GM23248 (cell line): ENCODE results near the gene SEC24D. TPM values are rescaled to one million over a fixed set of nuclear protein-coding genes. Genes with fewer than 3 reads are reported as not detected.

Experiments used
- DNase-seq: peaks from one replicate; pipeline ENCODE4 v3.0.0-alpha.2; 2015
- H2AFZ ChIP-seq: fragments of 200-600 bp; sonication (generic); 2 replicates; pipeline ENCODE4 v1.6.1; 2016; ENCODE audit warnings: antibody characterized with exemption
- H3F3A ChIP-seq: fragments of 200-600 bp; sonication (generic); 2 replicates; pipeline ENCODE4 v1.6.1; 2016; ENCODE audit warnings: mild to moderate bottlenecking, antibody characterized with exemption, mixed run types; ENCODE audit not compliant: insufficient read depth
- H3K27ac ChIP-seq: fragments of 200-600 bp; sonication (generic); 2 replicates; pipeline ENCODE4 v1.5.1; 2016; ENCODE audit warnings: mild to moderate bottlenecking
- H3K27me3 ChIP-seq: fragments of 200-600 bp; sonication (generic); replicated peaks from 2 replicates; pipeline ENCODE4 v1.6.1; 2016; ENCODE audit warnings: mild to moderate bottlenecking; ENCODE audit not compliant: insufficient read depth
- H3K36me3 ChIP-seq: fragments of 200-600 bp; sonication (generic); 2 replicates; pipeline ENCODE4 v1.6.1; 2016; ENCODE audit warnings: low read depth, mild to moderate bottlenecking
- H3K4me1 ChIP-seq: fragments of 200-600 bp; sonication (generic); 2 replicates; pipeline ENCODE4 v1.6.1; 2016; ENCODE audit warnings: mild to moderate bottlenecking; ENCODE audit not compliant: insufficient read depth
- H3K4me2 ChIP-seq: fragments of 200-600 bp; sonication (generic); one replicate; pipeline ENCODE4 v1.6.1; 2016; ENCODE audit warnings: mild to moderate bottlenecking; ENCODE audit not compliant: unreplicated experiment
- H3K4me3 ChIP-seq: fragments of 200-600 bp; sonication (generic); 2 replicates; pipeline ENCODE4 v1.5.1; 2016; ENCODE audit warnings: mild to moderate bottlenecking
- H3K79me2 ChIP-seq: fragments of 200-600 bp; sonication (generic); 2 replicates; pipeline ENCODE4 v1.6.1; 2016; ENCODE audit warnings: mild to moderate bottlenecking; ENCODE audit not compliant: insufficient read depth
- H3K9ac ChIP-seq: fragments of 200-600 bp; sonication (generic); 2 replicates; pipeline ENCODE4 v1.6.1; 2016; ENCODE audit warnings: mild to moderate bottlenecking
- H3K9me2 ChIP-seq: fragments of 200-600 bp; sonication (generic); 2 replicates; pipeline ENCODE4 v1.6.1; 2016; ENCODE audit warnings: mixed run types, mild to moderate bottlenecking, moderate library complexity; ENCODE audit not compliant: insufficient read depth
- H3K9me3 ChIP-seq: fragments of 200-600 bp; sonication (generic); one replicate; pipeline ENCODE4 v1.6.1; 2017; ENCODE audit warnings: low read depth
- H4K20me1 ChIP-seq: fragments of 200-600 bp; sonication (generic); 2 replicates; pipeline ENCODE4 v1.6.0; 2016; ENCODE audit not compliant: insufficient read depth
- EZH2 ChIP-seq: fragments of 200-600 bp; sonication (generic); IDR thresholded peaks from 2 replicates; pipeline ENCODE4 v1.6.1; 2018; ENCODE audit warnings: antibody characterized with exemption, mild to moderate bottlenecking; ENCODE audit not compliant: insufficient read depth, poor library complexity, severe bottlenecking
- EZH2phosphoT487 ChIP-seq: fragments of 200-600 bp; sonication (generic); IDR thresholded peaks from 2 replicates; pipeline ENCODE4 v1.6.1; 2018; ENCODE audit warnings: antibody characterized with exemption, moderate library complexity, mild to moderate bottlenecking, low read depth; ENCODE audit not compliant: insufficient read depth
- WGBS, 2 experiments: methylation state at CpG; one replicate each; pipeline ENCODE4 v1.1.6; 2015 to 2017; ENCODE audit warnings: low lambda C conversion rate in 2 of 2, low coverage in 1 of 2; ENCODE audit errors: missing lambda C conversion rate in 2 of 2; 5-methylcytosine and 5-hydroxymethylcytosine counted together
- in situ Hi-C: fragments of 300-500 bp; cut with MboI; formaldehyde crosslinking; loops from 2 replicates; pipeline ENCODE4 v1.15.0; 2020
- polyA plus RNA-seq: library from polyadenylated mRNA; unstranded; fragments of >200 nt; fragmentation: Nextera tagmentation; extraction: Ambion mirVana; gene quantifications from 2 replicates; pipeline ENCODE4 v1.2.1, GENCODE V29; 2016
- total RNA-seq: library from RNA; depleted of rRNA; stranded (reverse); fragments of >200 nt; shearing (Covaris generic); gene quantifications from 2 replicates; pipeline ENCODE4 v1.2.3, GENCODE V29; 2014

SEC24D gene
- total and polyA plus RNA-seq, 2 experiments from 2014 or later, result 136 to 148 TPM

- no peaks in the 10 kb centered on the region for H4K20me1 ChIP-seq
Observed at GRCh38 chr4:118759481-118759880, 76.4 kb downstream of the SEC24D start.

GRCh38 chr4:118758293-118758692, 77.6 kb downstream of the SEC24D start:
- H3K27ac ChIP-seq, result 0 out of 2 replicates have a peak overlapping the region, but pooled peaks have one; percentile 1
- no peaks in the 10 kb centered on the region for H3K9me2 ChIP-seq
- H3K9ac ChIP-seq, result no peak overlapping the region
- H2AFZ ChIP-seq, result no peak overlapping the region
- peaks cover 74% of the 10 kb centered on the region for H3K36me3 ChIP-seq
- no peaks in the 10 kb centered on the region for H4K20me1 ChIP-seq
- 64 to 66% methylated on average over 5 of the region's 5 CpGs for WGBS, 2 experiments
- no peak for DNase-seq
- TF ChIP-seq EZH2phosphoT487, result no peak
- TF ChIP-seq EZH2, result no peak
- H3K4me2 ChIP-seq, result no peak overlapping the region
- H3F3A ChIP-seq, result peaks cover 52% of the 10 kb centered on the region
- in situ Hi-C loops, result loop anchor here (25.0 kb wide), 1 partner anchor 204 kb away; no protein-coding TSS in a partner anchor
- no peaks in the 10 kb centered on the region for H3K27me3 ChIP-seq
- H3K4me3 ChIP-seq, result no peak overlapping the region
- H3K79me2 ChIP-seq, result peaks cover 98% of the 10 kb centered on the region
- H3K9me3 ChIP-seq, result no peaks in the 10 kb centered on the region
- H3K4me1 ChIP-seq, result peaks cover 75% of the 10 kb centered on the region

More at GRCh38 chr4:118759481-118759880, 76.4 kb downstream of the SEC24D start:
- no peak overlapping the region for H3K9ac ChIP-seq
- no peak for DNase-seq
- peaks cover 77% of the 10 kb centered on the region for H3K36me3 ChIP-seq
- peak overlapping the region; percentile 16 for H3K4me2 ChIP-seq
- 15 to 33% methylated on average over 2 of the region's 2 CpGs for WGBS, 2 experiments
- H3K4me1 ChIP-seq, result peaks cover 73% of the 10 kb centered on the region
- TF ChIP-seq EZH2, result no peak
- TF ChIP-seq EZH2phosphoT487, result no peak
- no peaks in the 10 kb centered on the region for H3K9me2 ChIP-seq
- H3F3A ChIP-seq, result peaks cover 51% of the 10 kb centered on the region
- no peaks in the 10 kb centered on the region for H3K9me3 ChIP-seq
- no peak overlapping the region for H2AFZ ChIP-seq
- H3K79me2 ChIP-seq, result peaks cover 98% of the 10 kb centered on the region
- H3K27me3 ChIP-seq, result no peaks in the 10 kb centered on the region
- in situ Hi-C loops, result loop anchor here (25.0 kb wide), 1 partner anchor 203 kb away; no protein-coding TSS in a partner anchor
- H3K27ac ChIP-seq, result peak overlapping the region; percentile 23
- H3K4me3 ChIP-seq, result no peak overlapping the region

GRCh38 chr4:118757761-118758251, 78.1 kb downstream of the SEC24D start:
- peaks cover 75% of the 10 kb centered on the region for H3K4me1 ChIP-seq
- H3K79me2 ChIP-seq, result peaks cover 100% of the 10 kb centered on the region
- WGBS, 2 experiments, result 36 to 47% methylated on average over 2 of the region's 2 CpGs
- DNase-seq, result peak; percentile 55
- in situ Hi-C loops, result loop anchor here (25.0 kb wide), 1 partner anchor 204 kb away; no protein-coding TSS in a partner anchor
- no peaks in the 10 kb centered on the region for H3K9me3 ChIP-seq
- H3K27me3 ChIP-seq, result no peaks in the 10 kb centered on the region
- H3F3A ChIP-seq, result peaks cover 55% of the 10 kb centered on the region
- no peak overlapping the region for H3K4me3 ChIP-seq
- H3K9me2 ChIP-seq, result no peaks in the 10 kb centered on the region
- H3K36me3 ChIP-seq, result peaks cover 73% of the 10 kb centered on the region
- no peak overlapping the region for H3K9ac ChIP-seq
- no peak overlapping the region for H3K4me2 ChIP-seq
- no peaks in the 10 kb centered on the region for H4K20me1 ChIP-seq
- TF ChIP-seq EZH2phosphoT487 (no peak), EZH2 (no peak)
- no peak overlapping the region for H2AFZ ChIP-seq
- peak overlapping the region; percentile 1; the same call in 1 of the 2 replicates for H3K27ac ChIP-seq

DNA sequence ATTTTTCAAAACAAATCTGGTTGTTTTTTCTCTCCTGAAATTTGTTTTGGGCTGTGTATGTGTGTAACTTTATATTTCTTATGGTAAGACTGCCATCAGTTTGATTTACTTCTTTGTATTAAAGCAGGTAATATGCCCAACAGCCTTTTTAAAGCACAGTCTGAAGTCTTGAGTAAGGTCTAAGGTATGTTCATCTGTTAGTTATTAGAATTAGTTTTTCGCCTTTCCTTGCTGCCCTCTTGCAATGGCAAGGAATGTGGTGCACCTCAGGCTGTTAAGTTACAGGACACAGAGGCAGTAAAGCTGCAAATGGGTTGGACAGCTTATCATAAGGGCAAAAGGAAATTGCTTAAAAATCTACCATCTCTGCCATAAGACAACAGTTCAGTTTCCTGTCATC, 79.0 kb downstream of the SEC24D start:
- H3K4me3 ChIP-seq, result no peak overlapping the region
- no peaks in the 10 kb centered on the region for H4K20me1 ChIP-seq
- no peak for DNase-seq
- H3K9me3 ChIP-seq, result no peaks in the 10 kb centered on the region
- no peaks in the 10 kb centered on the region for H3K27me3 ChIP-seq
- peaks cover 73% of the 10 kb centered on the region for H3K36me3 ChIP-seq
- H3K4me2 ChIP-seq, result no peak overlapping the region
- H3K4me1 ChIP-seq, result peaks cover 75% of the 10 kb centered on the region
- H3K79me2 ChIP-seq, result peaks cover 95% of the 10 kb centered on the region
- no peak for TF ChIP-seq EZH2
- no peak for TF ChIP-seq EZH2phosphoT487
- in situ Hi-C loops, result loop anchor here (25.0 kb wide), 1 partner anchor 205 kb away; no protein-coding TSS in a partner anchor
- no peaks in the 10 kb centered on the region for H3K9me2 ChIP-seq
- no peak overlapping the region for H2AFZ ChIP-seq
- 100% methylated on average over 1 of the region's 1 CpG for WGBS, 2 experiments
- peak overlapping the region; percentile 1; the same call in 1 of the 2 replicates for H3K27ac ChIP-seq
- no peak overlapping the region for H3K9ac ChIP-seq
- peaks cover 63% of the 10 kb centered on the region for H3F3A ChIP-seq
